ENCODE results near the gene TSPEAR.

- TF ChIP-seq POLR2AphosphoS5 (IDR thresholded peaks at IDR 0.05) (no peak), CTCF (IDR thresholded peaks at IDR 0.05 in 8 of 11, conservative IDR thresholded peaks at IDR 0.05 in 3 of 11) (no peak)
Observed at GRCh38 chr21:44684077-44684476, 27.3 kb downstream of the TSPEAR start.

Measured in spleen (tissue), 7 donors.